Spleen (tissue), 11 donors: ENCODE results near the gene TAL1. TPM values are rescaled to one million over a fixed set of nuclear protein-coding genes. Genes with fewer than 3 reads are reported as not detected.

Source experiments
- DNase-seq: peaks from one replicate; pipeline ENCODE4 v3.0.0-alpha.2; 2020
- H3K27ac ChIP-seq, 8 donors: fragments of 200-600 bp; sonication (generic) in 7 of 8; 1 replicate in 4 of 8; 2 replicates in 4 of 8; pipeline versions ENCODE4 v1.5.0 to v1.8.0; 2016 to 2021; ENCODE audit warnings: inconsistent platforms in 4 of 8, mild to moderate bottlenecking in 4 of 8, moderate library complexity in 1 of 8
- H3K27me3 ChIP-seq, 7 donors: fragments of 200-600 bp; sonication (generic) in 6 of 7; replicated peaks in 1 of 7; 1 replicate in 4 of 7; 2 replicates in 3 of 7; pipeline versions ENCODE4 v1.5.0 to v1.8.0; 2016 to 2021; ENCODE audit warnings: inconsistent platforms in 3 of 7, mild to moderate bottlenecking in 1 of 7
- H3K36me3 ChIP-seq, 6 donors: fragments of 200-600 bp; sonication (generic) in 5 of 6; 1 replicate in 4 of 6; 2 replicates in 2 of 6; pipeline versions ENCODE4 v1.5.0 to v1.8.0; 2016 to 2021; ENCODE audit warnings: inconsistent platforms in 2 of 6
- H3K4me1 ChIP-seq, 6 donors: fragments of 200-600 bp; sonication (generic) in 5 of 6; 1 replicate in 3 of 6; 2 replicates in 3 of 6; pipeline versions ENCODE4 v1.5.0 to v1.8.0; 2016 to 2021; ENCODE audit warnings: inconsistent platforms in 3 of 6
- H3K4me3 ChIP-seq, 8 donors: fragments of 200-600 bp; sonication (generic) in 7 of 8; 1 replicate in 4 of 8; 2 replicates in 4 of 8; pipeline versions ENCODE4 v1.5.0 to v1.8.0; 2016 to 2021; ENCODE audit warnings: inconsistent platforms in 4 of 8, mild to moderate bottlenecking in 4 of 8, moderate library complexity in 2 of 8
- H3K9me3 ChIP-seq, 8 donors: fragments of 200-600 bp; sonication (generic) in 7 of 8; 1 replicate in 4 of 8; 2 replicates in 4 of 8; pipeline versions ENCODE4 v1.5.0 to v1.8.0; 2016 to 2021; ENCODE audit warnings: inconsistent platforms in 4 of 8
- POLR2A ChIP-seq, 3 donors: fragments of 450-650 bp; IDR thresholded peaks; one replicate each; pipeline ENCODE4 v1.5.1; 2017; ENCODE audit warnings: antibody characterized with exemption in 3 of 3, mild to moderate bottlenecking in 1 of 3
- POLR2AphosphoS5 ChIP-seq, 3 donors: sonication (generic); formaldehyde crosslinking; IDR thresholded peaks; one replicate each; pipeline ENCODE4 v1.5.1; 2017; ENCODE audit warnings: antibody characterized with exemption in 3 of 3
- WGBS, 5 donors: extraction: QIAGEN DNeasy Blood & Tissue Kit in 3 of 5; methylation state at CpG; one replicate each; pipeline versions ENCODE4 v1.1.5 to v1.1.7; 2013 to 2018; 5-methylcytosine and 5-hydroxymethylcytosine counted together
- intact Hi-C: fragments of 100-400 bp; cut with DNase I; formaldehyde crosslinking; loops from one replicate; pipeline ENCODE4 v1.15.0; 2023; ENCODE audit warnings: low total_unique reads
- polyA plus RNA-seq, 3 donors: library from polyadenylated mRNA; stranded (reverse); fragments of 200-250 nt; gene quantifications; one replicate each; pipeline ENCODE4 v1.2.1, GENCODE V29; 2013
- total RNA-seq, 7 donors: library from RNA; depleted of rRNA in 3 of 7; stranded (reverse); fragments of >200 nt in 3 of 7; fragmentation: NEBNext Ultra II Directional in 4 of 7; extraction: Animal tissue kit (Norgen Biotek cat#: 25700) in 4 of 7; gene quantifications; one replicate each; pipeline versions ENCODE4 v1.1.0 to v1.2.1, GENCODE V29; 2016 to 2021
- TF ChIP-seq, protein P1 (sequence below), 11 experiments: fragments of 200-600 bp in 7 of 11; fragments of 450-650 bp in 4 of 11; sonication (generic) in 4 of 11; IDR thresholded peaks in 8 of 11; conservative IDR thresholded peaks in 3 of 11; 1 replicate in 7 of 11; 2 replicates in 4 of 11; pipeline versions ENCODE4 v1.4.0 to v1.8.0; 2016 to 2021; ENCODE audit warnings: antibody characterized with exemption in 11 of 11, inconsistent platforms in 4 of 11, mild to moderate bottlenecking in 1 of 11
- donor health status: healthy with polysubstance abuse.
- donor health status: DM: no; HTN: no; CAD: no; lungs with moderate emphysema.
- donor health status: DM: no; HTN: no; CAD: no.
- donor health status: Bipolar disorder and iron deficiency.
- donor health status: healthy.
- donor health status: DM: no; HTN: no; CAD: no.
- donor health status: DM: yes; HTN: yes; CAD: no.

The TAL1 gene
- total and polyA plus RNA-seq, 10 donors: 2.9 to 24.5 (median 14.0) TPM

DNA sequence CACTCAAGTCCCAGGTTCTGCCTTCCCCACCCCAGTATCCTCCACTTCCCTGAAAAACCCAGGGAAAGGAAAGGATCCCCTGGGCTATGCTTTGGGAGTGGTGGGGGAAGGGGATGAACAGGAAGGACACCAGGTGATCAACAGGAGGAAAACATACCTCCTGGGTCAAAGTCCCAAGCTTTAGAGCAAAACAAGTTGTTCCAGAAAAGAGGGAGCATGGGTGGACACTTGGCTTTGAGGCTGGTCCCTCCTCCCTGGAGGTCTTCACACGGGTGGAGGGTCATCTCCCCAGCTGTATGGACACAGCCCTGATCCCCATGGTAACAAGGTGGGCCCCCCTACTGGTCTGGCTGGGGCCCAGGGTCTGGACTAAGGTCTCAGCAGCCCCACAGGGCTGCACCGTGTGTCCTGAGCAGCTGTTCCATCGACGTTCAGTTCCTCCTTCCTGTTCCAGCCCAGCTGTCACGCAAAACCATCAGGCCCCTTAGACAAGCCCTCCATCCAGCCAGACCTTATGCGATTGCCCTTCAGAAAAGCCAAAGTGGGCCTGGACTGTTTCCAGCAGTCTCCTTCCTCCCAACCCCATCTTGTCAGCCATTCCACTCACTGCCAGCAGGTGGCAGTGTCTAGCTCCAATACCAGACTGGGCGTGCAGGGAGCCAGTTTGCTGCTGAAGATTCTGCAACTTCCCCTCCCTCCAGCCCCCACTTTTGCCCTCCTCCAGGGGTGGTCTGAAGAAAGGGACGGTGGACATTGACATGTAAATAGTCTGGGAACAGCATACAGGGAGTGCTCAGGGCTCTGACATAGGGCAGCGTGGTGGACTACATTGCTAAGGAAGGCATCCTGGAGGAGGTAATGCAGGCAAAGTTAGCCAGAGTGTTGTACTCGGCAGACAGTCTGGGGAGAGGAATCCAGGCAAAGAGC lies 39.3 kb downstream of the TAL1 start:
- Histone ChIP-seq H3K9me3 (no peaks in the 10 kb centered on the region), H3K4me3 (no peak overlapping the region), H3K4me1 (peaks cover 0 to 30% (median 11%) of the 10 kb centered on the region in 6 donors), H3K36me3 (no peaks in the 10 kb centered on the region), H3K27ac (no peak overlapping the region), H3K27me3 (peaks cover 0 to 7% (median 0%) of the 10 kb centered on the region in 7 donors)
- DNase-seq: peak; percentile 90
- WGBS, 5 donors: 9 to 19% (median 15%) methylated on average over 10 of the region's 10 CpGs
- TF ChIP-seq, protein P1, sequence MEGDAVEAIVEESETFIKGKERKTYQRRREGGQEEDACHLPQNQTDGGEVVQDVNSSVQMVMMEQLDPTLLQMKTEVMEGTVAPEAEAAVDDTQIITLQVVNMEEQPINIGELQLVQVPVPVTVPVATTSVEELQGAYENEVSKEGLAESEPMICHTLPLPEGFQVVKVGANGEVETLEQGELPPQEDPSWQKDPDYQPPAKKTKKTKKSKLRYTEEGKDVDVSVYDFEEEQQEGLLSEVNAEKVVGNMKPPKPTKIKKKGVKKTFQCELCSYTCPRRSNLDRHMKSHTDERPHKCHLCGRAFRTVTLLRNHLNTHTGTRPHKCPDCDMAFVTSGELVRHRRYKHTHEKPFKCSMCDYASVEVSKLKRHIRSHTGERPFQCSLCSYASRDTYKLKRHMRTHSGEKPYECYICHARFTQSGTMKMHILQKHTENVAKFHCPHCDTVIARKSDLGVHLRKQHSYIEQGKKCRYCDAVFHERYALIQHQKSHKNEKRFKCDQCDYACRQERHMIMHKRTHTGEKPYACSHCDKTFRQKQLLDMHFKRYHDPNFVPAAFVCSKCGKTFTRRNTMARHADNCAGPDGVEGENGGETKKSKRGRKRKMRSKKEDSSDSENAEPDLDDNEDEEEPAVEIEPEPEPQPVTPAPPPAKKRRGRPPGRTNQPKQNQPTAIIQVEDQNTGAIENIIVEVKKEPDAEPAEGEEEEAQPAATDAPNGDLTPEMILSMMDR (IDR thresholded peaks at IDR 0.05 in 8 of 11, conservative IDR thresholded peaks at IDR 0.05 in 3 of 11): peak; percentile 85 to 96 (median 94)
- TF ChIP-seq POLR2AphosphoS5 (IDR thresholded peaks at IDR 0.05): peak in 2 of 3 donors; percentile 27 to 66
- TF ChIP-seq POLR2A (IDR thresholded peaks at IDR 0.05): no peak
- intact Hi-C loops: loop anchor here (5.0 to 10.0 kb wide), 2 partner anchors 70 to 232 kb away; no protein-coding TSS in a partner anchor

DNA sequence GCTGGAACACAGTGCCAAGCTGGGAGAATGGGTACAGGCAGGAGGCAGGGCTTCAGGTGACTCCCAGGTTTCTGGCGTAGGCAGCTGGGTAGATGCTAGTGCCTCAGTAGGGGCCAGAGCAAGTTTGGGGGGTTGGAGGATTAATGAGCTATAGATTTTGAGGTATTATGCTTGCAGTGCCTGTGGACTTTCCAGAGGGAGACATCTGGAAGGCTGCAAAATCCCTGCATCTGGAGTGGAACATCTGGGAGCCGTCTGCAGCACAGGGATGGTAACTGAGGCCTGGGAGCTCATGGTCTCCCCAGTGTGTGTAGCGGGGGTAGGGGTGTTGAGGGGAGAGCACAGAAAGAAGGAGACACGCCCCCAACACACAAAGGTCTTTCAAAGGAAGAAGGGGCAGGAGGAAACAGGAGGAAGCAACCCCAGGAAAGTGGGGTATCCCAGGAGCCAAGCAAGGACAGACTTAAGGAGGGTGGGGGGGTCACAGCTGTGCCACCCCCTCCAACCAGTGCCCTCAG lies 40.0 kb downstream of the TAL1 start:
- peak overlapping the region in 4 of 8 donors; percentile 11 to 27 (median 15) for H3K27ac ChIP-seq
- TF ChIP-seq POLR2AphosphoS5 (IDR thresholded peaks at IDR 0.05) (no peak), POLR2A (IDR thresholded peaks at IDR 0.05) (no peak)
- TF ChIP-seq, protein P1 (IDR thresholded peaks at IDR 0.05 in 8 of 11, conservative IDR thresholded peaks at IDR 0.05 in 3 of 11): no peak
- H3K27me3 ChIP-seq: peaks cover 0 to 7% (median 0%) of the 10 kb centered on the region in 7 donors
- WGBS, 5 donors: 71 to 89% (median 83%) methylated on average over 3 to 4 of the region's 4 CpGs
- H3K36me3 ChIP-seq: no peaks in the 10 kb centered on the region
- H3K4me3 ChIP-seq: no peak overlapping the region
- peak; percentile 30 for DNase-seq
- H3K9me3 ChIP-seq: no peaks in the 10 kb centered on the region
- intact Hi-C loops: loop anchor here (5.0 to 10.0 kb wide), 2 partner anchors 70 to 233 kb away; no protein-coding TSS in a partner anchor
- H3K4me1 ChIP-seq: peaks cover 0 to 30% (median 11%) of the 10 kb centered on the region in 6 donors

DNA sequence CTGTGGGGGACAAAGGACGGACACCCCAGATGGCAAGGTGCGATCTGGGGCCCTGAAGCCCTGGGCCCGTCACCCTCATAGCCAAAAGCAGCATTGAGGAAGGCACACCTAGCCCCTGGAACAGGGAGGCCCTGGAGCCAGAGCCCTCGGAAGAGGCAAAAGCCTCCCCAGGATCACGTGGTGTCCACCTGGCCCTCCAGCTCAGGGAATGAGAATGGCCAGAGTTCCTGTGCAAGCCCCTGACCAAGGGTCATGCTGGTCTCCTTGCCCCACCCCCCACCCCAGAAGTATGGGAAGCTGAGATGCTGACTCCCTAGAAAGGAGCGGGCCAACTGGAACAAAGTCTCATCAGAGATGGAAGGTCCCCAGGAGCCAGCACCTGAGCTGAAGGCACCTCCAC lies 41.2 kb downstream of the TAL1 start:
- WGBS, 5 donors: 89 to 99% (median 92%) methylated on average over 6 of the region's 6 CpGs
- Histone ChIP-seq H3K4me1 (peaks cover 0 to 30% (median 11%) of the 10 kb centered on the region in 6 donors), H3K27me3 (no peaks in the 10 kb centered on the region), H3K27ac (peak overlapping the region in 1 of 8 donors; percentile 54), H3K9me3 (no peaks in the 10 kb centered on the region), H3K36me3 (no peaks in the 10 kb centered on the region), H3K4me3 (no peak overlapping the region)
- intact Hi-C loops: loop anchor here (5.0 to 10.0 kb wide), 2 partner anchors 71 to 234 kb away; no protein-coding TSS in a partner anchor
- peak; percentile 29 for DNase-seq
- TF ChIP-seq, protein P1 (IDR thresholded peaks at IDR 0.05 in 8 of 11, conservative IDR thresholded peaks at IDR 0.05 in 3 of 11): no peak
- TF ChIP-seq POLR2AphosphoS5 (IDR thresholded peaks at IDR 0.05) (no peak), POLR2A (IDR thresholded peaks at IDR 0.05) (no peak)

DNA sequence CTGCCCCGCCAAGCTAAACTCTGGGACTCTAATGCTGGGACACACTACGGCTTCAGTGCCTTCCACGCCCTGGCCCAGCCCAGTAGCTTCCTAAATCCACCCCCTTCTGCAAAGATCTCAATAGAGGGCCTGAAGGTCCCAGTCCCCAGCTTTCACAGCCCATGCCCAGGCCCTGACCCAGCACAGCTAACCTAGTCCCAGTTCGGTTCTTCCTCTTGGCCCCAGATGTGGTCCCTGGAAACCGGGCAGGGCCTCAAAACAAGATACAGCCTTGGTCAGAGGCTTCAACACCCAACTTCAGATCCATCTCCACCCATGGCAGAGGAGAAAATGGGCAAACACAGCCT lies 41.5 kb downstream of the TAL1 start:
- Histone ChIP-seq H3K27ac (peak overlapping the region in 2 of 8 donors; percentile 15 to 54), H3K4me3 (no peak overlapping the region), H3K9me3 (no peaks in the 10 kb centered on the region), H3K36me3 (no peaks in the 10 kb centered on the region), H3K27me3 (no peaks in the 10 kb centered on the region), H3K4me1 (peaks cover 0 to 30% (median 11%) of the 10 kb centered on the region in 6 donors)
- peak; percentile 28 for DNase-seq
- TF ChIP-seq POLR2A (IDR thresholded peaks at IDR 0.05): no peak
- no peak for TF ChIP-seq POLR2AphosphoS5 (IDR thresholded peaks at IDR 0.05)
- TF ChIP-seq, protein P1 (IDR thresholded peaks at IDR 0.05 in 8 of 11, conservative IDR thresholded peaks at IDR 0.05 in 3 of 11): no peak
- intact Hi-C loops: loop anchor here (5.0 to 10.0 kb wide), 2 partner anchors 72 to 234 kb away; no protein-coding TSS in a partner anchor
- WGBS, 5 donors: 51 to 69% (median 60%) methylated on average over 5 of the region's 5 CpGs
